Measurements from ENCODE around the gene SDR42E2. TPM values are rescaled to one million over a fixed set of nuclear protein-coding genes. Genes with fewer than 3 reads are reported as not detected.
"Not testable (repeated sequence)": the region's sequence is repeated elsewhere in the genome, so short reads cannot be mapped to it uniquely, and the experiment has no call there.

SDR42E2 gene
- total RNA-seq, 4 donors from 2014 or later, result not detected

DNA sequence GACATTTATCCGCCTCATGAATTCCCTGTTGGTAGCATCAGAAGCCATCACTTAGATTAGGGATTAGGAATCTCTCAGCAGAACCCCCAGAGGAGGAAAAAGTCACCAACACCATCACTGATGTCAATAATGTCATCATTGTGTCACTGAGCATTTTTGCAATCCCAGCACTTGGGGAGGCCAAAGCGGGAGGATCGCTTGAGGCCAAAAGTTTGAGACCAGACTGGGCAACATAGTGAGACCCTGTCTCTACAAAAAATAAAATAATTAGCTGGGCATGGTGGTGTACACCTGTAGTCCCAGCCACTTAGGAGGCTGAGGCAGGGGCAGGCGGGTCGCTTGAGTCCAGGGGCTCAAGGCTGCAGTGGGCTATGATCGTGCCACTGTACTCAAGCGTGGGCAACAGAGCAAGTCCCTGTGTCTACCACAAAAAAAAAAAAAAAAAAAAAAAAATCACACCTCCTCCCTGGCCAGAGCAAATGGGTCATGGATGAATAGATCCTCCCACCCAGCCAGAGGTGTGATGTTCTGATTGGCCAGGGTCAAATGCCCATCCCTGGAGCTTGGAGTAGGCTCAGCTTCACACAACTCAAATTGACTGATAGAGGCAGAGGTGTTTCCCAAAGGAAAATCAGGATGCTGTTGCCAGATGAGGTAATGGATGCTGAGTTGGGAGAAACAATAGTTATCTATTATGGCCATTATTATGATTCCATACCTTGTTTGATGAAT is 38.4 kb upstream of the SDR42E2 start:
- ATAC-seq (ENCODE audit: low FRiP score) (no peak), DNase-seq (ENCODE audit: low spot score) (no peak)
- TF ChIP-seq, protein P1, sequence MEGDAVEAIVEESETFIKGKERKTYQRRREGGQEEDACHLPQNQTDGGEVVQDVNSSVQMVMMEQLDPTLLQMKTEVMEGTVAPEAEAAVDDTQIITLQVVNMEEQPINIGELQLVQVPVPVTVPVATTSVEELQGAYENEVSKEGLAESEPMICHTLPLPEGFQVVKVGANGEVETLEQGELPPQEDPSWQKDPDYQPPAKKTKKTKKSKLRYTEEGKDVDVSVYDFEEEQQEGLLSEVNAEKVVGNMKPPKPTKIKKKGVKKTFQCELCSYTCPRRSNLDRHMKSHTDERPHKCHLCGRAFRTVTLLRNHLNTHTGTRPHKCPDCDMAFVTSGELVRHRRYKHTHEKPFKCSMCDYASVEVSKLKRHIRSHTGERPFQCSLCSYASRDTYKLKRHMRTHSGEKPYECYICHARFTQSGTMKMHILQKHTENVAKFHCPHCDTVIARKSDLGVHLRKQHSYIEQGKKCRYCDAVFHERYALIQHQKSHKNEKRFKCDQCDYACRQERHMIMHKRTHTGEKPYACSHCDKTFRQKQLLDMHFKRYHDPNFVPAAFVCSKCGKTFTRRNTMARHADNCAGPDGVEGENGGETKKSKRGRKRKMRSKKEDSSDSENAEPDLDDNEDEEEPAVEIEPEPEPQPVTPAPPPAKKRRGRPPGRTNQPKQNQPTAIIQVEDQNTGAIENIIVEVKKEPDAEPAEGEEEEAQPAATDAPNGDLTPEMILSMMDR (IDR thresholded peaks at IDR 0.05), result no peak

- ATAC-seq (ENCODE audit: low FRiP score), result no peak
- TF ChIP-seq, protein P1 (IDR thresholded peaks at IDR 0.05), result no peak
Measured at GRCh38 chr16:22124583-22125284, 37.6 kb upstream of the SDR42E2 start.

DNA sequence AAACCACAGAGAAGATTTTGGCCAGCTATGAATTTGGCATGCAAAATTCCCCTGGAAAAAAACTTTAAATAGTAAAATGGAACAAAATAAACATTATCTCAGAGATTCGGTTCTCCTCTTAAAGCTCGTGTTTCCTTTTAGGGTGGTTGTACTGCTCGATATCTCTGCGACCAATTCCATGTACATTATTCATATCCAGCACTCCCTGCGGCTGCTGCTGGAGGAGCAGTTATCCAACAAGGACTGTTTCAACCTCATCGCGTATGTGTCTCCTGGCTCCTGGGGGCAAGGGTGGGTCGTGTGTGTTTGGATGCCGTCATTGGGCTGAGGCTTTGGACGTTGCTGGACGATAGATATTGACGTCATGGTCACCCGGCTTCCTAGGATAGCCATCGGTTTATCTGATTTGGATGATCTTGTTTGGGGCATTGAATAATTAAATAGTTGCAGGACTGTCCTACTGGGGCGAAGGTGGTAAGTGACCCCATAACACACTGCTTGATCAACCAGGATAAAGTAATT is 36.2 kb upstream of the SDR42E2 start:
- DNase-seq (ENCODE audit: low spot score), result no peak
- TF ChIP-seq, protein P1 (IDR thresholded peaks at IDR 0.05), result no peak
- no peak for ATAC-seq (ENCODE audit: low FRiP score)

More at GRCh38 chr16:22124583-22125284, 37.6 kb upstream of the SDR42E2 start:
- no peak for DNase-seq (ENCODE audit: low spot score)

GRCh38 chr16:22128537-22128936 is 33.8 kb upstream of the SDR42E2 start:
- not testable (repeated sequence) for ATAC-seq (ENCODE audit: low FRiP score); DNase-seq (ENCODE audit: low spot score)

DNA sequence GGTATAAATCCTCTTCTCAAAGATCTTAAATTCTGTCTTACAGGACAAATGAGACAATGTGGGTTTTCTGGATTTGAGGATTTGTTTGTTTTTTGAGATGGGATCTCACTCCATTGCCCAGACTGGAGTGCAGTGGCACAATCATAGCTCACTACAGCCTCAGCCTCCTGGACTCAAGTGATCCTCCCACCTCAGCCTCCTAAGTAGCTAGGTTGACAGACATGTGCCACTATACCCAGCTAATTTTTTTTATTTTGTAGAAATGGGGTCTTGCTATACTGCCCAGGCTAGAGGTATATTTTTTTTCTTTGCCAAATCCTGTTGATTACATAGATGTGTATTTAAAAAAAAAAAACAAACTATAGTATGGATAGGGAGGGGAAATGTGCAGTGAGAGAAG is 31.8 kb upstream of the SDR42E2 start:
- ATAC-seq (ENCODE audit: low FRiP score), result no peak
- DNase-seq (ENCODE audit: low spot score), result no peak
- TF ChIP-seq, protein P1 (IDR thresholded peaks at IDR 0.05), result no peak

- no peak for DNase-seq (ENCODE audit: low spot score)
- TF ChIP-seq, protein P1 (IDR thresholded peaks at IDR 0.05), result no peak
- ATAC-seq (ENCODE audit: low FRiP score), result no peak
Measured at GRCh38 chr16:22132801-22133200, 29.5 kb upstream of the SDR42E2 start.

DNA sequence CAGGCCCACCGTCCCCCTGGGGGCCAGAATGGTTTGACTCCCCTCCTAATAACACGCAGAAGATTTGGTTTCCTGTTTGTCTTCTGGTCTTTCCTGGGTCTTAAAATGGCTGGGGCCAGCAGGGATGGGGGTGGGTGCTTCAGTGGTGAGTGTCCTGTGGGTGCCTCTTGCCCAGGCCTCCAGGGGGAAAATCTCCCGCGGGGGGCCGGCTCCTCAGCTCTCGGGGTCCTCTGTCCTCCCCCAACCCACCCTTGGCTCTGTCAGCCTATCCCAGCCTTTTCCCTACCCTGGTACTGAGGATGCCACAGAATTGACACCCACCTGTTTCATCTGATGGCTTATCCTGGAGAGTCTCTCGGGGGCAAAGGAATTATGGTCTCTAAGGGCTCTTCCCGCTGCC is 23.8 kb upstream of the SDR42E2 start:
- ATAC-seq (ENCODE audit: low FRiP score), result no peak
- TF ChIP-seq, protein P1 (IDR thresholded peaks at IDR 0.05), result no peak
- no peak for DNase-seq (ENCODE audit: low spot score)
